ENCODE measurements around the gene MSL1. TPM values are rescaled to one million over a fixed set of nuclear protein-coding genes. Genes with fewer than 3 reads are reported as not detected.

The MSL1 gene
- total and polyA plus RNA-seq, 2 of the 13 experiments (the other 11 are each of a cell fraction or from before 2014, with no cell fraction given): 63.8 to 88.5 TPM

DNA sequence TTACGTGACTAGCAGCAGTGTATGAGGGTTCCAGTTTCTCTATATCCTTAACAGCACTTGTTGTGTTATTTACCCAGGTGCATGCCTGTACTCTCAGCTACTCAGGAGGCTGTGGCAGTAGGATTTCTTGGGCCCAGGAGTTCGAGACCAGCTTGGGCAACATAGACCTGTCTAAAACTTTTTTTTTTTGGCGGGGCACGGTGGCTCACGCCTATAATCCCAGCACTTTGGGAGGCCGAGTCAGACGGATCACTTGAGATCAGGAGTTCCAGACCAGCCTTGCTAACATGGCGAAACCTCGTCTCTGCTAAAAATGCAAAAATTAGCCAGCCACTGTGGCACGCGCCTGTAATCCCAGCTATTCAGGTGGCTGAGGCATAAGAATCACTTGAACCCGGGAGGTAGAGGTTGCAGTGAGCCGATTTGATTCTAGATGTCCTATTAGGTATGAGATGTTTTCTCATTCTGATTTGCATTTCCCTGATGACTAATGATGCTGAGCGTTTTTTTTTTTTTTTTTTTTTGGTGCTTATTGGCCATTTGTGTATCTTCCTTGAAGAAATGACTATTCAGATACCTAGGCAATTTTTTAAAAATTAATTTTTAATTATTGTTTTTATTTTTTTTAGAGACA is 31.9 kb downstream of the MSL1 start (continued):
- TF ChIP-seq CHD2 (IDR thresholded peaks at IDR 0.05; ENCODE audit: low read depth, low read length) (no peak), ZMYM3 (CRISPR knock-in tag; IDR thresholded peaks at IDR 0.05) (no peak), SAP130 (CRISPR knock-in tag; IDR thresholded peaks at IDR 0.05; ENCODE audit: low read depth) (no peak), ZNF382 (CRISPR knock-in tag; IDR thresholded peaks at IDR 0.05; ENCODE audit: borderline replicate concordance) (no peak), ZMYM4 (CRISPR knock-in tag; IDR thresholded peaks at IDR 0.05) (no peak), ZNF674 (CRISPR knock-in tag; IDR thresholded peaks at IDR 0.05; ENCODE audit: low read depth) (no peak), ZBTB40 (IDR thresholded peaks at IDR 0.05) (no peak), ZBTB40 (CRISPR knock-in tag; IDR thresholded peaks at IDR 0.05) (no peak), ZNF296 (CRISPR knock-in tag; conservative IDR thresholded peaks at IDR 0.05) (no peak)
- TF ChIP-seq, protein P1, sequence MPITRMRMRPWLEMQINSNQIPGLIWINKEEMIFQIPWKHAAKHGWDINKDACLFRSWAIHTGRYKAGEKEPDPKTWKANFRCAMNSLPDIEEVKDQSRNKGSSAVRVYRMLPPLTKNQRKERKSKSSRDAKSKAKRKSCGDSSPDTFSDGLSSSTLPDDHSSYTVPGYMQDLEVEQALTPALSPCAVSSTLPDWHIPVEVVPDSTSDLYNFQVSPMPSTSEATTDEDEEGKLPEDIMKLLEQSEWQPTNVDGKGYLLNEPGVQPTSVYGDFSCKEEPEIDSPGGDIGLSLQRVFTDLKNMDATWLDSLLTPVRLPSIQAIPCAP (CRISPR knock-in tag; IDR thresholded peaks at IDR 0.05; ENCODE audit: low read depth): no peak
